Activated T-cell treated with anti-CD3 and anti-CD28 coated beads for 4 hours (primary cell): ENCODE data around the gene FNDC3A.
"Not testable (repeated sequence)": the region's sequence is repeated elsewhere in the genome, so short reads cannot be mapped to it uniquely, and the experiment has no call there.

ENCODE experiments used
- DNase-seq: peaks from one replicate; pipeline ENCODE4 v3.0.0-alpha.2; 2020

Gene FNDC3A

DNA sequence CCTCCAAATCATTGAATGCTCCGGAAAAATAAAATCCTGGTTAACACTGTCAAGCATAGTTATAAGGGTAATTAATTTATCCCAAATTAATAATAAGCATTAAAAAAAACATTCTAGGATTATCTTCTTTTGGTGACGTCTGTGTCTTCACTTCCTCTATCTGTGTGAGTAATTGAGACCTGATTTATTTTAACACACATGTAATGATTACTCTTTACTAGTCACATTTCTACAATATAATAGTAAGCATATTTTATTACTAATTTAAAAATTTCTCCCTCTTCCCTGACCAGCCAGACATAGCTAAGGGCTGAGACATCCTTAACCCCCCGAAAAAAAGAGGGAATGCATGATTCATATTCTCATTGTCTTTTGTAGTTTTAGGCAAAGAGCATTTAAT, 2.3 kb downstream of the FNDC3A start:
- no peak for DNase-seq

DNA sequence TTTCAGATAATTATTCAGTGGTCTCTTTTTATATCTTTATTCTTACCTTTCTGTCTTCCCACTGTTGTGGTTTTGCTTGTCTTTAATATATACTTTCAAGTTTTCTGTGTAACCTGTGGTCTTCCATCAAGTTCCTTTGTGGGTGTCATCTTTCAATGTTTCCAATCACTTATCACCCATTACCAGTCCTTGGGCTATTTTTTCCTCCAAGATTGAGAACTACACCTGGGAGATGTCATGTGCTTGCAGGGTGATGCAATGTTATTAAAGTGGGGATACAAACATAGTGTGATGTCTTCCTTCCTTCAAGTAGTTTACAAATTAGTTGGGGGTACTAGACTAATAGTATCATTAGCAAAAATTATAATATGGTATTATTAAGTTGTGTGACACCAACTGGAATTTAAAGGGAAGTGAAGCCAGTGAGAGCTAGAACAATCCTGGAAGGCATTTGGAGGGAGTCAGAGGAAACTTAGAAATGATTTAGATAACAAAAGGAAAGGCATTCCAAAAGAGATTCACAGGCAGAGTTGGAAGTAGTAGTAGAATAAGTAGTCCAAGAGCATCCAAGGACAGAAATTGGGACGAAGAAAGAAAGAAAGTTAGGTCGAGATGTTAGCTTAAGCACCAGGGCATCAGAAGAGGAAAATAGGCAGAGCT, 3.4 kb downstream of the FNDC3A start:
- DNase-seq, result no peak

DNA sequence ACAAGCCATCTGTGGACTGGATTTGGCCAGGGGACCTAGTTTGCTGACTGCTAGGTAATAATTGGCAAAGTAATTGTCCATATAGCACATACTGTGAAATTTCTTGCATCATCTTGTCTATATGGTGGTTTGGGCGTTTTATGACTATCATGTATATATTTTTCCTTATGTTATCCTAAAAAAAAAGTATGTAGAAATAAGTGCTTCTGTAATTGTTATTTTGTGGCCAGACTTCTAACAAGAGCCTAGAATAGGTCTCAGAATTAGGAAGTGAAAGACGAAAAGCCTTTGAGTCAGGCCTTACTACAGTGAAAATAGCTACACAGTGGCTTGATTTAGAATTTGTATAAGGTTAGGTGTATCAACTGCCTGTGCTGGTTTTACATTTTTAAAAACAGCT, 4.2 kb downstream of the FNDC3A start:
- no peak for DNase-seq

DNA sequence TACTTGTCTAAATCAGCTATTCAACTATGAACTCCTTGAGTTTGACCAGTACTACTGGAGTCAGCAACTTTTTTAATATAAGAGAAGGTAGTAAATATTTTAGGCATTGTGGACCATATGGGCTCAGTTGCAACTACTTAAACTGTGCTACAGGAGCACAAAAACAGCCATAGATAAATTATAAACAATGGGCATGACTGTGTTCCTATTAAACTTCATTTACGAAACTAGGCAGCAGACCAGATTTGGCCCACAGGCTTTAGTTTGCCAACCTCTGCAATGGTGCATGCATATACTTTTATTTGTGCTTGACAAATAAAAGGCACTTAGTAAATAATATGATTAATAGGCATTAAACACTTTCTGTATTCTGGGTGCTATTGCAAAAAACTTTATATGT, 7.6 kb downstream of the FNDC3A start:
- DNase-seq, result no peak

DNA sequence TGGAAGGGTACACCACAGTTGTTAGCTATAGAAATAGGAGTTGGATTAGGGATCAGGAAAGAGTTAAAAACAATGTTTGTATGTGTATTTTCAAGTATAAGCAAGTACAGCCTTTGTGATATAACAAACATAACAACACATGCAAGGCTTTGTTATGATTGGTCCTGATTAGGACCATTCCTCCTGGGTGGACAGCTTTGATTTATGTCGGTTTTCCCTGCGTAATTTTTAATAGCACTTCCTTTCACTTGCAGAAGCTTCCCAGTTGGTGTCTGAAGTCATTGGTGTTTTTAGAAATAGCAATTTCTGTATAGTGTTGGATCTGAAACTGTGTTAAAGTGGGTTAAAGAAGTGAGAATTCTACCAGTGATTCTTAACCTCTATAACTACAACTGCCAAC, 10.0 kb downstream of the FNDC3A start:
- no peak for DNase-seq

DNA sequence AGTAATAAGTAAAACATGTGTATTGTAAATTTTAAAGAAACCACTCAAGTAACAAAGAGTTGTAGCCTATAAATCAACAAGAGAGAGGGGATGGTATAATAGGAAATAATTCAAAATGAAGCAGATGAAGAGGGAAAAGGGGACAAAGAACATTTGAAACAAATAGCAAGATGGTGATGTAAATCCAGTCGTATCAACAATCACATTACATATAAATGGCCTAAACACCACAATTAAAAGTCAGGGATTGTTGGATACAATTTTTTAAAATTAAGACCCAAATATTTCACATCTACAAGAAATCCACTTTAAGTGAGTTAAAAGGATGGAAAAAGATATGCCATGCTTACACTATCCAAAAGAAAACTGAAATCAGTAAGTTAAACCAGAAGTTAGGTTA, 15.2 kb downstream of the FNDC3A start:
- DNase-seq, result no peak

DNA sequence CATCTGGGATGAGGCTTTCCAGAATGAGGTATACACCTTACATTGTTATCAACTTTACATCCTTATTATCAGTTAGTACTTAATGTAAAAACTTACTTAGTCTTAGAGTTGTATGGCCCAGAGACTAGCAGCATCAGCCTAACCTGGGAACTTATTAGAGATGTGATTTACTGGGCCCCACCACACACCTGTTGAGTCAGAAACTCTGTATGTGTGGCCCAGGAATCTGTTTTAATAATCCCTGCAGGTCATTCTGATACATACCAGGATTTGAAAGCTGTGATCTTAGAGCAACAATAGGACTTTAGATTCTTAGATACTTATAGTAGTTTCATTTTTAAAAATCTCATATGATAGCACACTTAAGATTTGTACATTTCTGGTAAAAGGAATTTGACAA, 17.4 kb downstream of the FNDC3A start:
- no peak for DNase-seq

DNA sequence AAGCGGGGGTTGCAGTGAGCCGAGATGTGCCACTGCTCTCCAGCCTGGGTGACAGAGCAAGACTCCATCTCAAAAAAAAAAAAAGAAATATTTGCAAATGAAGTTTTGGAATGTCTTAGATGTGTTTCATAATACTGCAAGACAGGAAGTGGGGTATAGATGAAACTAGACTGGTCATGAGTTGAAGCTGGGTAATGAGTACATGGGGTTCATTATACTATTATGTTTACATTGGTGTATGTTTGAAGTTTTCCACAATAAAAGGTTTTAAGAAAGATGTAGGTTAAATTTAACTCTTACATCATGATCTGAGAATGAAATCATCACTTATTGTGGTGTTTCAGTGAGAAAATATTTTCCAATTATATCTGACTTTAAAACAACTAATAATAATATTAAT, 19.0 kb downstream of the FNDC3A start:
- DNase-seq, result no peak

DNA sequence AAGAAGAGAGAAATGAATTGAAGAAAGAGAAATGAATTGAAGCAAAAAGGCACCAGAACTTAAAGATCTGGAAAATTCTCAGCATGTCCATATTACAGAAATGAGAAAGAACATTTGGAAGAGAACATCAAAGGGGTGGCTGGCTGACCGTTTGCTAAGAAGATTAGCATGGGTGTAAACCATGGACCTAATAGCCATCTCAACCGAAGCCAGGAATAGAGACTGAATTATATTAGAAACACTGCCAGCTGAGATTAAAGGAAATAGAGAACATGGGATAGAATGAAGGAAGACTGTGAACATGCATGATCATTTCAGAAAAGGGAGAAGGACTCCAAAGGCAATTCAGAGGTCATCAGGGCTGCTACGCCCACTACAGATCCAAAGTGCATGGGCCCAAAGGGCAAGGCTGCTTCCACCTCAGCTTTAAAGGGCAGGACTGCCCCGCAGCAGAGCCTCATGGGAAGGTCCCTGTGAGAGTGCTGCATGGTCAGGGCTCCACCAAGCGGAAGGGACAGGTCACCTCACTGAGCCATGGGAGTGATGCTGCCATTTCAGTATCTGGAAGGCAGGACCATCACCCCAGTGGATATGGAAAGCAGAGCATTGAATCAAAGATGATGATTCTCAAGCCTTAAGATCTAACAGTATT, 23.1 kb downstream of the FNDC3A start:
- DNase-seq, result no peak

DNA sequence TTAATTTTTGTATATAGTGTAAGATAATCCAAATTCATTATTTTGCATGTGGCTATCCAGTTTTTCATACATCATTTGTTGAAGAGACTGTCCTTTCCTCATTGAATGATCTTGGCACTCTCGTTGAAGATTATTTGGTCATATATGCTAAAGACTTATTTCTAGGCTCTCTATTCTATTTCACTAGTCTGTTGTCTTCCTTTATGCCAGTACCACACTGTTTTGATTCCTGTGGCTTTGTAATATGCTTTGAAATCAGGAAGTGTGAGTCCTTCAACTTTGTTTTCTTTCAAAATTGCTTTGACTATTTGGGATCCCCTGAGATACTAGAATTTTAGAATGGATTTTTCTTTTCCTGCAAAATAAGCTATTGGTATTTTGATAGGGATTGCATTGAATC, 24.5 kb downstream of the FNDC3A start:
- no peak for DNase-seq

DNA sequence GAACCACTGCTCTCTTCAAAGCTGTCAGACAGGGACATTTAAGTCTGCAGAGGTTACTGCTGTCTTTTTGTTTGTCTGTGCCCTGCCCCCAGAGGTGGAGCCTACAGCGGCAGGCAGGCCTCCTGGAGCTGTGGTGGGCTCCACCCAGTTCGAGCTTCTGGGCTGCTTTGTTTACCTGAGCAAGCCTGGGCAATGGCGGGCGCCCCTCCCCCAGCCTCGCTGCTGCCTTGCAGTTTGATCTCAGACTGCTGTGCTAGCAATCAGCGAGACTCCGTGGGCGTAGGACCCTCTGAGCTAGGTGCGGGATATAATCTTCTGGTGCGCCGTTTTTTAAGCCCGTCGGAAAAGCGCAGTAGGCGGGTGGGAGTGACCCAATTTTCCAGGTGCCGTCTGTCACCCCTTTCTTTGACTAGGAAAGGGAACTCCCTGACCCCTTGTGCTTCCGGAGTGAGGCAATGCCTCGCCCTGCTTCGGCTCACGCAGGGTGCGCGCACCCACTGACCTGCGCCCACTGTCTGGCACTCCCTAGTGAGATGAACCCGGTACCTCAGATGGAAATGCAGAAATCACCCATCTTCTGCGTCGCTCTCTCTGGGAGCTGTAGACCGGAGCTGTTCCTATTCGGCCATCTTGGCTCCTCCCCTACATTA, 43.4 kb downstream of the FNDC3A start:
- not testable (repeated sequence) for DNase-seq

DNA sequence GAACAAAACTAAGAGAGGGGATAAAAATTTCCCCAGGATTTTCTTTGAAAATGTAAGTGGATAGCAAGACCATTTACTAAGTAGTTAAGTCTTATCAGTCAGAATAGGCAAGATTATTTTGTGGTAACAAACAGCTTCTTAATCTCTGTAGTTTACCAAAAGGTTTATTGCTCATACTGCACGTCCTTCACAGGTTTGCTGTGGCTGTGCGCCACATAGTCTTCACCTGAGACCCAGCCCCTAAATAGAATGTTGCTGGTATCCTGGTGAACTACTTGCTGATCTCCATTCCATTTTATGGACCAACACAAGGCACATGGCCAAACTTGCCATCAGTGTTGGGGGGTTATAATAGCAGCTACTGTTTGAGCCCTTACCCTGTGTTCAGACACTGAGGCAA, 44.6 kb downstream of the FNDC3A start:
- no peak for DNase-seq

DNA sequence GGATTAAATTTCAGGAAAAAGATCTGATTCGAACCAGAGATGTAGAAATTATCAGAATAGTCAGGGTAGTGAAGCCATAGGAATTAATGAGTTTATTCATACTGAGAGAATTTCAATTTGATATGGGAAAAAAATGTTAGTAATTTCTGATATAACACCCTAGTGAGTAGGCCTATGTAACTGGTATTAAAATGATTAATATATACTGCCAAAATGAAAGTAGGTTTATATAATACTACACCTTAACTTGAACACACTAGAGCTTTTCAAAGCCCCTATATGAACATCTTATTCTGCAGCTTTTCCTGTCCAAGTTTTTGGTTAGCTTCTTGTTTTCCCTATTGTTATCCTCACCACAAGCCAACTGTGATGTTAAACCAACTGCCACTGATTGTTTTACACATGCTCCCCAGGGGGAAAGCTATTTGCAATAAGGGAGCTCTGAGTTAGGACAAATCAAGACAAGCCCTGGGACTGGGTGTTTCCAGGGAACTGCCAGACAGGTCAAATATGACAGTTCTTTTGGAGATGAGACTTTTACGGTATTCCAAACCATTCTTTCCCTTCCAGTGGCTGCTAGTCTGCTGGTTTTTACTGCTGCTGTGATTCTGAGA, 45.3 kb downstream of the FNDC3A start:
- no peak for DNase-seq

DNA sequence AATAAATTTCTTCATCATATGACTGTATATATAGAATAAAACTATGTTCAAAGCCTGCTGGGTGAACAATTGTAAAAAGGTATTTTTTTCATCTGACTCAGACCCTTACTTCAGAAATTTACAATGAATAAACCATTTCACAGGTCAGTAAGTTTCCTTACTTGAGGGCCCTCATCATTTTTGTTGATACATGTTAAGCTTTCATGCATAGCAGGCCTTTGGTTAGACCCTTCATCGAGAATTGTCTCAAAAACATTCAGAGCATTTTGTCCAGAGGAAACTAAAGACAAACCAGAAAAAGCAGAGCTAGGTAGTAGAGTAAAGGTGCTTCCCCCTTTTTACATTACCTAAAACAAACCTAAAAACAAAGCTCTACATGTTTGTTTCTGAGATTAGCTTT, 46.2 kb downstream of the FNDC3A start:
- DNase-seq, result no peak

DNA sequence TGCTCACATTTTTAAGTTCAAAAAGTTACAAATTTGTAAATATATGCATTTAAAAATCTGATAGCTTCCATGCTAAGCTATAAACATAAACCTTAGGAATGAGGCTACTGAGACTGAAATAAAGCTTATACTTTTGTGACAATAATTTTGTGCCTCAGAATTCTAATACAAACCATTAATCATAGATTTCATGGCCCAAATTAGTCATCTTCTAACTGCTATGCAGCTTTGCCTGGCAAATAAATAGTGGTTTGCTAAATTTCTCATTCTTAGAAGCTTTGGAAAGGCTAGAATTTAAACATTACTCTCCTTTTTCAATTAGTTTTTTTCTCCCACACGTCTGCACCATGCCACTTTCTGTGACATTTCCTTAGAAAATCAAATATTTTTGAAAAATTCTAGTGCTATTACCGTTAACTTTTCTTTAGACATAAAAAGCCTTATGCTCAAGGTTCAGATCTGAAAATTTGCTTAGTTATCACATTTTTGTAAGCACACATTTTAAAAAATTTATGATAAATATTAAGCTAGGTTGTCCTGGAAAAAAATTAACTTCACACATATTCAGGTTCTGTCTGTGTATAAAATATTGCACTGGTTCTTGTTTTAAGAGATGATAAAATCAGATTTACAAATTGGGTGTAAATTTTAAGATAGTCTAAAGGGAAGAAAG, 46.9 kb downstream of the FNDC3A start:
- no peak for DNase-seq

DNA sequence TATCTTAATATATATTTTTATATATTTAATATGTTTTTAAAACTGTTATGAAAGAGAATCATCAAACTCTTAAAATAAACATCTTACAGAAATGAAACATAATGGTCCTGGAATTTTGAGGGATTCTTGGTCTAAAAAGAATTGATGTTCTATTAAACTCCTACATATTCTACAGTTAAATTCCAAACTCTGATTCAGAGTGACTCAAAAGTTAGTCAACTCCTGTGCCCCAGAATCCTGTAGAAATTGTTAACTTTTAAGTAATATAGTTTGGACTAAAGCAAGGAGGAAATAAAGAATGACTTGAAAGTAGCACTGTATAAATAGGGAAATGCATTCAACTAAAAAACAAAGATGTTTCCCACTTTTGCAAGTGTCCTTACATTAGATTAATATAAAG, 47.7 kb downstream of the FNDC3A start:
- no peak for DNase-seq

DNA sequence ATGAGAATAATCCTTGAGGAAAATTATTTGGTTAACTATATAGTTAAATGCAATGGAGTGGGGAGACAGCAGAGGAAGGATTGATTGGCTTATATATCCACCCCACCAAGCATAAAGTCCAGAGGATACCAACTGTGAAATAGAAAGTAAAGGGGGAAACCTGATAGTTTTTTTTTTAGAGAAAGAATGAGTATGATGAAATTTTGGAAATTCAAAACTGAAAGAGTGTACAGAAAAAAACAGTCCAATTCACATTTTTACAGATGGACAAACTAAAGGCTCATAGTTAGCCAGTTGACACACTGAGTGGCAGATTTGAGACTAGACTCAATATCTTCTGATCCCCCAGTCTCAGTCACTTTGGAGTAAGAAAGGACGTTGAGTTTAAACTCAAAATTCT, 51.1 kb downstream of the FNDC3A start:
- no peak for DNase-seq

DNA sequence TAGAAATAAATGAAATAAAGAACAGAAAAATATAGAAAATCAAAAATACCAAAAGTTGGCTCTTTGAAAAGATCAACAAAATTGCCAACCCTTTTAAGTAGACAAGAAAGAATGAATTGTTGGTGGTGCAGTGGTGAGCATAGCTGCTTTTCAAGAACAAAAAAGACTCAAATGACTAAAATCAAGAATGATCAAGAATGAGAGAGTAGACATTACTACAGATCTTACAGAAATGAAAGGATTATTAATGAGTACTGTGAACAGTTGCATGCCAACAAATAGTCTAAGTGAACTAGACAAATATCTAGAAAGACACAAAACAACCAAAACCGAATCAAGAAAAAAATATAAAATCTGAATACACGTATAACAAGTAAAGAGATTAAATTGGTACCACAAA, 53.9 kb downstream of the FNDC3A start:
- DNase-seq, result no peak

DNA sequence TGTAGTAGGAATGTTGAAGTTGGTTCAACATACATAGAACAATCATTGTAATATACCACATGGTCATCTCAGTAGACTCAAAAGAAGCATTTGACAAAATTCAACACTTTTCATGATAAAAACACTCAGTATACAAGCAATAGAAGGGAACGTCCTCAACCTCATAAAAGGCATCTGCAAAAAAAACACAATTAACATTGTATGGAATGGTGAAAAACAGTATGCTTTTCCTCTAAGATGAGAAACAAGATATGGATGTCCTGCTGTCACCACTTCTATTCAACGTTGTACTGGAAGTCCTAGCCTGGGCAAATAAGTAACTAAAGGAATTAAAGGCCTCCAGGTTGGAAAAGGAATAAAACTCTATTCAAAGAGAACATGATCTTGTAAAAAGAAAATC, 54.5 kb downstream of the FNDC3A start:
- no peak for DNase-seq

DNA sequence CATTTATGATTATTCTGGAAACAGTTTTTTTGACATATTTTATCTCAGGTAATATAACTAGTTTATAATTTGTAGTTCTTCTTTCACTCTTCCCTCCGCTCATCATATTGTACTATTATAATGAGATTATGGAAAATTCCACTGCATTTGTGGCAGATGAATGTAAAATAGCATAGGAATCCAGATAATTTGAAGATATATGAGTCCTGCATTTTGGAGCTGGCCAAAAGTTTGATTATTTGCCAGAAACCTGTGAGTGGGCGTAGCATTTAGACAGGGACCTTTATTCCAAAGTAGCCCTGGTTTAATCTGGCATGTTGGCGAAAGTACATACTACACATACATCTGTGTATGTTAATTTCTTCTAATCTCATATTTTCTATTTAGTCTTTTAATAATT, 65.2 kb downstream of the FNDC3A start:
- no peak for DNase-seq

DNA sequence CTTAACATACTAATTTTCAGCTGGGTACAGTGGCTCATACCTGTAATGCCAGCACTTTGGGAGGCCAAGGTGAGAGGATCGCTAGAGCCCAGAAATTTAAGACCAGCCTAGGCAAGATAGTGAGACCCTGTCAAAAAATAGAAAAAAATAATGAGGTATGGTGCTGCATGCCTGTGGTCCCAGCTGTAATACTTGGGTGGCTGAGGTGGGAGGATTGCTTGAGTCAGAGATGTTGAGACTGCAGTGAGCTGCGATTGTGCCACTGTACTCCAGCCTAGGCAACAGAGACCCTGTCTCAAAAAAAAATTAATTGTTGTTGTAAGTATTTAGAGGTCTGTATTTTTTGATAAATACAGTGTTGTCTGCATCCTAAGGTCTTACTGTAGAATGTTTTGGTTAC, 66.8 kb downstream of the FNDC3A start:
- no peak for DNase-seq

DNA sequence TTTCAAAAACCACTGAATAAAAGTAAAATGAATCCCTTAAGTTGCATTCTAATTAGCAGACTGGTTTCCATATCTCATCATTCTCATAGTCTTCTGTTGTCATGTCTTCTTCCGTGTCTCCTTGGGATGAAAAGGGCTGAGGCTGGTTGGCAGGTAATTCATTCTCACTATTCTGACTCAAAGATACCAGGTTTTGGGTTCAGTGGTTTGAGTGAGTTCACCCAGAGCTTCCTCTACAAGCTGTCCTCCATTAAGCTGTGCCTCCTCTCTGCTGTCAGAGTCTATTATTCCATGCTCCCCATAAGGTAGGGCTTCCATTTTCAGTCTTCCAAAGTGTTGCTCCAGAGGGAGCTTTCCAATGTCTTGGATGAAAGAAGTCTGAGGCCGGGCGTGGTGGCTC, 68.3 kb downstream of the FNDC3A start:
- no peak for DNase-seq

DNA sequence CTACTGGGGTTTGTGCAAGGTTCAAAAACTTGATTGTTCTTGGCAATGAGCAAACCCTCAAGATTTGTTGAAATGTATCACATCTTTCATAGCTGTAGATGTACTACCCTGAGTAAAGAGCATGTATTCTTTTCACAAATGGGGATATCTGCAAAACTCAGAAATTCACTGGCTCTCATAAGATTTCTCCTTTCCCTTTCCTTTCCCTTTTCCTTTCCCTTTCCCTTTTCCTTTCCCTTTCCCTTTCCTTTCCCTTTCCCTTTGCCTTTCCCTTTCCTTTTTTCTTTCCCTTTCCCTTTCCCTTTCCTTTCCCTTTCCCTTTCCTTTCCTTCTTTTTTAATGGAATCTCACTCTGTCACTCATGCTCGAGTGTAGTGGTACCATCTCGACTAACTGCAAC, 69.1 kb downstream of the FNDC3A start:
- no peak for DNase-seq

DNA sequence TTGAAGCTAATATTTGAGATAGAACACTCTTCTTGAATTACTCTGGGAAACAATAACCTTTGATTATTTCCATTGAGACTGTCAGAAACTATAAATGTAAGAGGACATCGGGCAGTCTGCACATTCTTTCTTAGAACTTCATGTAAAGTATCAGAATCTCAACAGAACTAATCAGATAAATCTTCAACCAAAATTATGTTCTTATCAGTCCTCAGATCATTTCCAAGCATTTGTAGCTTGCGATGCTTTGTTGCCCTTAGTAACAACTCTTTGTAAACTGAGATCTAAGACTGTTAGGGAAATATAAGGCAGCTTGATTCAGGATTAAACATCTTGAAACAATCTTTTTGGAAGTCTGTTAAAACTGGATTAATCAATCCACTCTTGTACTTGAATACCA, 70.3 kb downstream of the FNDC3A start:
- no peak for DNase-seq
